GM12801 (cell line): ENCODE measurements around the gene U2AF1L4.

Source experiments
- CTCF ChIP-seq: IDR thresholded peaks from one replicate; pipeline ENCODE4 v1.5.1; 2011; ENCODE audit warnings: control low read depth; ENCODE audit not compliant: insufficient read length; ENCODE audit errors: extremely low read depth

U2AF1L4 gene

GRCh38 chr19:35733180-35734125, 11.8 kb downstream of the U2AF1L4 start:
- no peak for TF ChIP-seq CTCF

GRCh38 chr19:35732540-35733179, 12.6 kb downstream of the U2AF1L4 start:
- no peak for TF ChIP-seq CTCF

GRCh38 chr19:35731779-35732405, 13.3 kb downstream of the U2AF1L4 start:
- TF ChIP-seq CTCF = no peak

GRCh38 chr19:35731353-35731752, 13.9 kb downstream of the U2AF1L4 start:
- TF ChIP-seq CTCF = no peak

- TF ChIP-seq CTCF = no peak
Measured at GRCh38 chr19:35730326-35730725, 14.9 kb downstream of the U2AF1L4 start.

- no peak for TF ChIP-seq CTCF
Measured at GRCh38 chr19:35729763-35730162, 15.5 kb downstream of the U2AF1L4 start.

GRCh38 chr19:35729021-35729420, 16.2 kb downstream of the U2AF1L4 start:
- no peak for TF ChIP-seq CTCF
